HEK293 (cell line): Measurements from ENCODE around the gene SLAMF7.

ENCODE experiments used
- CTCF ChIA-PET: fragments of 350-600 bp; formaldehyde crosslinking; extraction: SDS; loops from one replicate; lab custom pipeline; 2021; ENCODE audit warnings: antibody characterized with exemption; lab: Yijun Ruan, JAX
- POLR2A ChIA-PET: fragments of 300-600 bp; formaldehyde crosslinking; extraction: SDS; loops from one replicate; lab custom pipeline; 2020; ENCODE audit warnings: antibody characterized with exemption, inconsistent platforms; lab: Yijun Ruan, JAX
- H3K27ac ChIP-seq: fragments of 200-500 bp; sonication (Bioruptor generic); 2 replicates; pipeline ENCODE4 v1.5.1; 2014; ENCODE audit warnings: low read depth, low read length, control low read depth, inconsistent platforms; ENCODE audit errors: extremely low read depth
- H3K36me3 ChIP-seq, 2 experiments: fragments of 200-500 bp in 1 of 2; sonication (Bioruptor generic) in 1 of 2; 1 replicate in 1 of 2; 2 replicates in 1 of 2; pipeline ENCODE4 v1.5.1; 2014 to 2017; ENCODE audit warnings: inconsistent platforms in 2 of 2, low read length in 2 of 2; ENCODE audit not compliant: control insufficient read depth in 2 of 2, insufficient read depth in 1 of 2
- H3K4me1 ChIP-seq: fragments of 200-500 bp; sonication (Bioruptor generic); 2 replicates; pipeline ENCODE4 v1.5.1; 2014; ENCODE audit warnings: mild to moderate bottlenecking, low read length, inconsistent platforms; ENCODE audit not compliant: control insufficient read depth, insufficient read depth
- H3K4me3 ChIP-seq: 2 replicates; pipeline ENCODE4 v1.5.1; 2011; ENCODE audit warnings: low read depth, mild to moderate bottlenecking, control low read depth, low read length, moderate library complexity
- H3K9me3 ChIP-seq: fragments of 200-500 bp; sonication (Bioruptor generic); 2 replicates; pipeline ENCODE4 v1.5.1; 2014; ENCODE audit warnings: low read depth, low read length, inconsistent platforms; ENCODE audit not compliant: control insufficient read depth, insufficient read depth
- HOXC10 ChIP-seq: sonication (generic); formaldehyde crosslinking; IDR thresholded peaks from 2 replicates; pipeline ENCODE4 v1.8.1; 2023; ENCODE audit warnings: mild to moderate bottlenecking, missing genetic modification reagents
- SCRT1 ChIP-seq: fragments of 450-650 bp; formaldehyde crosslinking; IDR thresholded peaks from 2 replicates; pipeline ENCODE4 v1.5.1; 2016; ENCODE audit warnings: missing biosample characterization, missing genetic modification characterization, borderline replicate concordance
- SP3 ChIP-seq: fragments of 450-650 bp; formaldehyde crosslinking; IDR thresholded peaks from 2 replicates; pipeline ENCODE4 v1.5.1; 2016; ENCODE audit warnings: missing biosample characterization, missing genetic modification characterization
- SP7 ChIP-seq: fragments of 450-650 bp; formaldehyde crosslinking; IDR thresholded peaks from 2 replicates; pipeline ENCODE4 v1.5.1; 2016; ENCODE audit warnings: missing biosample characterization, missing genetic modification characterization
- TRIM28 ChIP-seq: IDR thresholded peaks from 2 replicates; pipeline ENCODE4 v1.6.1; 2011; ENCODE audit warnings: low read length, control low read depth, borderline replicate concordance
- ZFP3 ChIP-seq: fragments of 450-650 bp; formaldehyde crosslinking; IDR thresholded peaks from 2 replicates; pipeline ENCODE4 v1.5.1; 2016; ENCODE audit warnings: low read depth, missing biosample characterization, missing genetic modification characterization
- ZNF184 ChIP-seq: fragments of 450-650 bp; IDR thresholded peaks from 2 replicates; pipeline ENCODE4 v1.5.1; 2018; ENCODE audit warnings: missing biosample characterization, mild to moderate bottlenecking, missing genetic modification characterization
- ZNF529 ChIP-seq: fragments of 450-650 bp; formaldehyde crosslinking; IDR thresholded peaks from 2 replicates; pipeline ENCODE4 v1.5.1; 2017; ENCODE audit warnings: missing genetic modification characterization, missing biosample characterization; ENCODE audit not compliant: insufficient replicate concordance
- ZNF792 ChIP-seq: fragments of 450-650 bp; formaldehyde crosslinking; IDR thresholded peaks from 2 replicates; pipeline ENCODE4 v1.5.1; 2016; ENCODE audit warnings: missing biosample characterization, missing genetic modification characterization
- ZSCAN23 ChIP-seq: fragments of 450-650 bp; formaldehyde crosslinking; IDR thresholded peaks from 2 replicates; pipeline ENCODE4 v1.5.1; 2016; ENCODE audit warnings: missing biosample characterization, missing genetic modification characterization
- ZXDB ChIP-seq: fragments of 450-650 bp; formaldehyde crosslinking; IDR thresholded peaks from 2 replicates; pipeline ENCODE4 v1.5.1; 2016; ENCODE audit warnings: missing biosample characterization, missing genetic modification characterization
- TF ChIP-seq, protein P1 (sequence below): fragments of 450-650 bp; formaldehyde crosslinking; IDR thresholded peaks from 2 replicates; pipeline ENCODE4 v1.5.1; 2016; ENCODE audit warnings: missing biosample characterization, missing genetic modification characterization
- TF ChIP-seq, protein P2 (sequence below): fragments of 450-650 bp; formaldehyde crosslinking; IDR thresholded peaks from 2 replicates; pipeline ENCODE4 v1.5.1; 2016; ENCODE audit warnings: missing biosample characterization, missing genetic modification characterization
- TF ChIP-seq, protein P3 (sequence below): fragments of 450-650 bp; formaldehyde crosslinking; IDR thresholded peaks from 2 replicates; pipeline ENCODE4 v1.5.1; 2016; ENCODE audit warnings: missing biosample characterization, missing genetic modification characterization
- TF ChIP-seq, protein P4 (sequence below): fragments of 450-650 bp; formaldehyde crosslinking; IDR thresholded peaks from 2 replicates; pipeline ENCODE4 v1.5.1; 2017; ENCODE audit warnings: missing biosample characterization, mild to moderate bottlenecking, missing genetic modification characterization, moderate library complexity

SLAMF7 gene

GRCh38 chr1:160717306-160717705 lies 21.7 kb upstream of the SLAMF7 start (continued):
- TF ChIP-seq SP3 (tag by site-specific recombination), result no peak
- TF ChIP-seq, protein P1, sequence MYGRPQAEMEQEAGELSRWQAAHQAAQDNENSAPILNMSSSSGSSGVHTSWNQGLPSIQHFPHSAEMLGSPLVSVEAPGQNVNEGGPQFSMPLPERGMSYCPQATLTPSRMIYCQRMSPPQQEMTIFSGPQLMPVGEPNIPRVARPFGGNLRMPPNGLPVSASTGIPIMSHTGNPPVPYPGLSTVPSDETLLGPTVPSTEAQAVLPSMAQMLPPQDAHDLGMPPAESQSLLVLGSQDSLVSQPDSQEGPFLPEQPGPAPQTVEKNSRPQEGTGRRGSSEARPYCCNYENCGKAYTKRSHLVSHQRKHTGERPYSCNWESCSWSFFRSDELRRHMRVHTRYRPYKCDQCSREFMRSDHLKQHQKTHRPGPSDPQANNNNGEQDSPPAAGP (tag by site-specific recombination), result no peak
- TF ChIP-seq, protein P2, sequence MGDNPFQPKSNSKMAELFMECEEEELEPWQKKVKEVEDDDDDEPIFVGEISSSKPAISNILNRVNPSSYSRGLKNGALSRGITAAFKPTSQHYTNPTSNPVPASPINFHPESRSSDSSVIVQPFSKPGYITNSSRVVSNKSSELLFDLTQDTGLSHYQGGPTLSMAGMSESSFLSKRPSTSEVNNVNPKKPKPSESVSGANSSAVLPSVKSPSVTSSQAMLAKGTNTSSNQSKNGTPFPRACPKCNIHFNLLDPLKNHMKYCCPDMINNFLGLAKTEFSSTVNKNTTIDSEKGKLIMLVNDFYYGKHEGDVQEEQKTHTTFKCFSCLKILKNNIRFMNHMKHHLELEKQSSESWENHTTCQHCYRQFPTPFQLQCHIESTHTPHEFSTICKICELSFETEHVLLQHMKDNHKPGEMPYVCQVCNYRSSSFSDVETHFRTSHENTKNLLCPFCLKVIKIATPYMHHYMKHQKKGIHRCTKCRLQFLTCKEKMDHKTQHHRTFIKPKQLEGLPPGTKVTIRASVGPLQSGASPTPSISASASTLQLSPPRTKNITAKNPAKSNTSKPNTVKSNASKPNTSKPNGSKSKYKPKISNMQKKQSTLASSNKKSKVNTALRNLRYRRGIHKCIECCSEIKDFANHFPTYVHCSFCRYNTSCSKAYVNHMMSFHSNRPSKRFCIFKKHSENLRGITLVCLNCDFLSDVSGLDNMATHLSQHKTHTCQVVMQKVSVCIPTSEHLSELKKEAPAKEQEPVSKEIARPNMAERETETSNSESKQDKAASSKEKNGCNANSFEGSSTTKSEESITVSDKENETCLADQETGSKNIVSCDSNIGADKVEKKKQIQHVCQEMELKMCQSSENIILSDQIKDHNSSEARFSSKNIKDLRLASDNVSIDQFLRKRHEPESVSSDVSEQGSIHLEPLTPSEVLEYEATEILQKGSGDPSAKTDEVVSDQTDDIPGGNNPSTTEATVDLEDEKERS, result no peak

GRCh38 chr1:160718210-160718609 lies 20.8 kb upstream of the SLAMF7 start:
- no peak overlapping the region for H3K4me3 ChIP-seq
- ChIA-PET POLR2A (no interaction called here), CTCF (no interaction called here)
- H3K27ac ChIP-seq, result no peak overlapping the region
- no peaks in the 10 kb centered on the region for H3K9me3 ChIP-seq
- TF ChIP-seq, protein P3, sequence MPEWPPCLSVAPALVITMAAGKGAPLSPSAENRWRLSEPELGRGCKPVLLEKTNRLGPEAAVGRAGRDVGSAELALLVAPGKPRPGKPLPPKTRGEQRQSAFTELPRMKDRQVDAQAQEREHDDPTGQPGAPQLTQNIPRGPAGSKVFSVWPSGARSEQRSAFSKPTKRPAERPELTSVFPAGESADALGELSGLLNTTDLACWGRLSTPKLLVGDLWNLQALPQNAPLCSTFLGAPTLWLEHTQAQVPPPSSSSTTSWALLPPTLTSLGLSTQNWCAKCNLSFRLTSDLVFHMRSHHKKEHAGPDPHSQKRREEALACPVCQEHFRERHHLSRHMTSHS (tag by site-specific recombination), result no peak
- TF ChIP-seq HOXC10, result no peak
- no peak for TF ChIP-seq ZXDB (tag by site-specific recombination)
- TF ChIP-seq TRIM28, result no peak
- no peak for TF ChIP-seq ZSCAN23 (tag by site-specific recombination)
- no peak for TF ChIP-seq ZNF529 (tag by site-specific recombination)
- TF ChIP-seq, protein P4, sequence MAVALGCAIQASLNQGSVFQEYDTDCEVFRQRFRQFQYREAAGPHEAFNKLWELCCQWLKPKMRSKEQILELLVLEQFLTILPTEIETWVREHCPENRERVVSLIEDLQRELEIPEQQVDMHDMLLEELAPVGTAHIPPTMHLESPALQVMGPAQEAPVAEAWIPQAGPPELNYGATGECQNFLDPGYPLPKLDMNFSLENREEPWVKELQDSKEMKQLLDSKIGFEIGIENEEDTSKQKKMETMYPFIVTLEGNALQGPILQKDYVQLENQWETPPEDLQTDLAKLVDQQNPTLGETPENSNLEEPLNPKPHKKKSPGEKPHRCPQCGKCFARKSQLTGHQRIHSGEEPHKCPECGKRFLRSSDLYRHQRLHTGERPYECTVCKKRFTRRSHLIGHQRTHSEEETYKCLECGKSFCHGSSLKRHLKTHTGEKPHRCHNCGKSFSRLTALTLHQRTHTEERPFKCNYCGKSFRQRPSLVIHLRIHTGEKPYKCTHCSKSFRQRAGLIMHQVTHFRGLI (tag by site-specific recombination), result no peak
- no peak for TF ChIP-seq SP3 (tag by site-specific recombination)
- no peak for TF ChIP-seq ZNF792 (tag by site-specific recombination)
- no peak for TF ChIP-seq SP7 (tag by site-specific recombination)
- TF ChIP-seq SCRT1 (tag by site-specific recombination), result no peak
- H3K36me3 ChIP-seq, result no peaks in the 10 kb centered on the region
- no peaks in the 10 kb centered on the region for H3K4me1 ChIP-seq

DNA sequence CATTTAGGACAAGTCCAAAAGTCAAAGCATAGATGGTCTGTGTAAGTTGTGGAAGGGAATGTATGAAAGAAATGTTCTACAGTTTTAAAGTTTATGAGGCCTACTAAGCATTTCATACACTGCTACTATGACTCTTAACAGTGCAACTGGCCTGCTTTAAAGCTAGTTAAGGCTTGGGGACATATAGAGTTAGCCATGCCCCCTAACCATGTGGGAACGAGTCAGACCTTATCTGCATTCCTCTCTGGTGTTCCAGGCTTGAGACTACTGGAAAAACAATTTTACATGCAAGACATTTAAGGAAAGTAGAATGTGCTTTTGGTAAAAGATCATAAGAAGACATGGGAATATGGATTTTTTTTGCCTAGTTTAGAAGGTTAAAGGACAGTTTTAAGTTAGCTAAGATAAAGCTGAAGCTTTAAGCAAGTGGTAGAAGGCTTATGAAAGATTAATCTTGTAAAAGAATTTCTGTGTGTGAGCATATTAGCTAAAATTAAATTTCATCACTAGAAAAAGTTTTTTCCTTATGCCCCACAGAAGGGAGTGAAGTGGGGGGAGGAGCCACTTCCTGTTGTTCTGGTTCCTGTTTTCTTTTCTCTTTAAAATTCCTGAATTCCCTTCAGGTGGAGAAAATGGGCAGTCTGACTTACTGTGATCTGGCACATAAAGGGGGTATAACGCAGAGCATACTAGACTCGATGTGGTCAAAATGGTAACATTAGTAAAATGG lies 18.5 kb upstream of the SLAMF7 start:
- ChIA-PET CTCF (interaction anchor here (0.6 to 1.2 kb wide), 2 partner anchors 110 to 234 kb away, joined by 3 to 6 read pairs; partner anchors contain the start of gene ITLN2), POLR2A (no interaction called here)
- no peaks in the 10 kb centered on the region for H3K4me1 ChIP-seq
- H3K27ac ChIP-seq, result no peak overlapping the region
- H3K9me3 ChIP-seq, result no peaks in the 10 kb centered on the region
- H3K4me3 ChIP-seq, result no peak overlapping the region
- no peaks in the 10 kb centered on the region for H3K36me3 ChIP-seq
- TF ChIP-seq ZNF184 (tag by site-specific recombination) (no peak), ZFP3 (tag by site-specific recombination) (no peak)
- TF ChIP-seq, all 188 proteins: peak for 0
